ENCODE measurements around the gene SLC47A1. TPM values are rescaled to one million over a fixed set of nuclear protein-coding genes. Genes with fewer than 3 reads are reported as not detected.
"Not testable (repeated sequence)": the region's sequence is repeated elsewhere in the genome, so short reads cannot be mapped to it uniquely, and the experiment has no call there.

The SLC47A1 gene
- total RNA-seq, 4 donors from 2014 or later: 34.2 to 257 (median 133) TPM

DNA sequence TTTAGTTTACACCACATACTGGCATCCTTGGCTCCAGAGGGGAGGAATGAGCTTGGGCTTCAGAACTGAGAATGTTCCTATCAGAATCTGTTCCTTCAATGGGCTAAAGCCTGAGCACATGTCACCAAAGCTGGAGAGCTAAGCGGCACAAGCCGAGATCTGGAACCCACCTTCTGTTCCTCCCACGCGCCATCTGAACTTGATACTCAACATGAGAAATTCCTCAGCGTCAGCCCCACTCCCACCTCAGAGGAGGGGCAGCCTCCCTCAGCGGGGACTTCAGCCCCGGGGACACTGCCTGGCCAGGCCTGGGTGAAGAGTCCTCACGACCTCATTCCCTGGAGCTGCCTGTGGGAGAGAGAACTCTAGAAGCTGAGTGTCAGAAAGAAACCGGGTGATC is 22.8 kb upstream of the SLC47A1 start:
- Histone ChIP-seq H3K27me3 (peaks cover 0 to 4% (median 0%) of the 10 kb centered on the region in 3 donors), H3K9me3 (no peaks in the 10 kb centered on the region), H3K27ac (no peak overlapping the region), H3K36me3 (no peaks in the 10 kb centered on the region), H3K4me3 (no peak overlapping the region), H3K4me1 (peaks cover 3 to 5% of the 10 kb centered on the region in 2 donors)
- TF ChIP-seq, protein P1, sequence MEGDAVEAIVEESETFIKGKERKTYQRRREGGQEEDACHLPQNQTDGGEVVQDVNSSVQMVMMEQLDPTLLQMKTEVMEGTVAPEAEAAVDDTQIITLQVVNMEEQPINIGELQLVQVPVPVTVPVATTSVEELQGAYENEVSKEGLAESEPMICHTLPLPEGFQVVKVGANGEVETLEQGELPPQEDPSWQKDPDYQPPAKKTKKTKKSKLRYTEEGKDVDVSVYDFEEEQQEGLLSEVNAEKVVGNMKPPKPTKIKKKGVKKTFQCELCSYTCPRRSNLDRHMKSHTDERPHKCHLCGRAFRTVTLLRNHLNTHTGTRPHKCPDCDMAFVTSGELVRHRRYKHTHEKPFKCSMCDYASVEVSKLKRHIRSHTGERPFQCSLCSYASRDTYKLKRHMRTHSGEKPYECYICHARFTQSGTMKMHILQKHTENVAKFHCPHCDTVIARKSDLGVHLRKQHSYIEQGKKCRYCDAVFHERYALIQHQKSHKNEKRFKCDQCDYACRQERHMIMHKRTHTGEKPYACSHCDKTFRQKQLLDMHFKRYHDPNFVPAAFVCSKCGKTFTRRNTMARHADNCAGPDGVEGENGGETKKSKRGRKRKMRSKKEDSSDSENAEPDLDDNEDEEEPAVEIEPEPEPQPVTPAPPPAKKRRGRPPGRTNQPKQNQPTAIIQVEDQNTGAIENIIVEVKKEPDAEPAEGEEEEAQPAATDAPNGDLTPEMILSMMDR (IDR thresholded peaks at IDR 0.05 in 4 of 5, conservative IDR thresholded peaks at IDR 0.05 in 1 of 5): no peak
- TF ChIP-seq POLR2A (IDR thresholded peaks at IDR 0.05): no peak
- no peak for ATAC-seq
- DNase-seq: no peak
- intact Hi-C loops (cut with DNase I; ENCODE audit: low total_unique reads) (loop anchor here (5.0 kb wide), 1 partner anchor 241 kb away; no protein-coding TSS in a partner anchor), in situ Hi-C loops (cut with MboI; ENCODE audit: low sequenced_read_pairs in 4 of 4) (loop anchor here (5.0 to 25.0 kb wide), 3 partner anchors 126 to 256 kb away; partner anchors contain the start of gene ALDH3A2 (in 4 of the 4))

DNA sequence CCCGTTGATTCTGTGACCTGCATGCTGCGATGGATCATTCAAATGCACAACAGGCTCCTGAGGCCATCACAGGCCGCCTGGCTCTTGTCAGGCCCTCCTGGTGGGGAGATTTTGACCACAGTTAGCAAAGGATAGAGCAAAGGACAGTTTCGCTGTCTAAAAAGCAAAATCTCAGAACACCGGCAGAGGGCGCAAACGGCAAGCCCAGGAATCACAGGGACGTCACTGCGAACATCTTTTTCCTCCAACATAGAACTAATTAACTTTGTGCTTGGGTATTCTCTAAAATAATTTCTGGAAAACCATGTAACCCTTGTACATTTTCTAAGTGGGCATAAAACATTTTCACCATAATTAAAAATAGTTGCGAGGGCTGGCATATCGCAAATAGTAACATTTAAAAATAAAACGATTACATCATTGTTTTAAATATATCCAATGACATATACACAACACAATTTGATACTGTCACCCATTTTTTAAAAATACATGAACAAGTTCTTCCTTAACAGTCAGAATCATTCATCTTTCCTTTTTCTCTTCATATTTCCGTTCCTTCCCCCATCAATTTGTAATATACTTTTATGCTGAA is 19.7 kb upstream of the SLC47A1 start:
- no peaks in the 10 kb centered on the region for H3K36me3 ChIP-seq
- no peaks in the 10 kb centered on the region for H3K27me3 ChIP-seq
- ATAC-seq (peak; percentile 88 to 94), DNase-seq (peak in 1 of 2 donors; percentile 65)
- H3K4me1 ChIP-seq: peaks cover 3 to 5% of the 10 kb centered on the region in 2 donors
- peak overlapping the region; percentile 46 to 76 (median 62) for H3K27ac ChIP-seq
- no peak for TF ChIP-seq POLR2A (IDR thresholded peaks at IDR 0.05)
- TF ChIP-seq, protein P1 (IDR thresholded peaks at IDR 0.05 in 4 of 5, conservative IDR thresholded peaks at IDR 0.05 in 1 of 5): peak; percentile 90 to 94 (median 93)
- no peaks in the 10 kb centered on the region for H3K9me3 ChIP-seq
- in situ Hi-C loops (cut with MboI; ENCODE audit: low sequenced_read_pairs in 4 of 4): loop anchor here (5.0 to 25.0 kb wide), 3 partner anchors 123 to 253 kb away; partner anchors contain the start of gene ALDH3A2 (in 4 of the 4)
- peak overlapping the region in 2 of 4 donors; percentile 19 to 24 for H3K4me3 ChIP-seq
- intact Hi-C loops (cut with DNase I; ENCODE audit: low total_unique reads): loop anchor here (1.0 to 5.0 kb wide), 5 partner anchors 25 to 252 kb away; partner anchors contain the start of gene ALDH3A2

DNA sequence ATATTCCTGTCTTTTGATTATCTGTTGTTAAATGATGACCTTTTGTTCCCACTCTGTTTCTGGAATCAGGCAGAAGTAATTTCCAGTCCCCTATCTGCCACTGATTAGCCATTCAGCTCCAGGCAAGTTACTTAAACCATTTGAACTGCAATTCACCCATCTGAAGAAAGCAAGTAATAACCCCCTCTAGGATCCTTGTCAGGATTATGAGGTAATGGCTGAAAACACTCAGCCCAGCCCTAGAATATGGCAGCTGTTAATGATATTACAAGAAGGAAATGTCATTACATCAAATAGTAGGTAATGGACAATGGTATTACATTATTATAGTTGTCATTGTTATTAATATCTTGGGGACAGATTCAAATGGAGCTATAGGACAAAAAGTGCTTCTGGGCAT is 16.0 kb upstream of the SLC47A1 start:
- Histone ChIP-seq H3K27me3 (no peaks in the 10 kb centered on the region), H3K27ac (no peak overlapping the region), H3K4me1 (peaks cover 3 to 5% of the 10 kb centered on the region in 2 donors), H3K36me3 (no peaks in the 10 kb centered on the region), H3K4me3 (no peak overlapping the region), H3K9me3 (no peaks in the 10 kb centered on the region)
- DNase-seq (no peak), ATAC-seq (no peak)
- in situ Hi-C loops (cut with MboI; ENCODE audit: low sequenced_read_pairs in 4 of 4) (loop anchor here (10.0 to 25.0 kb wide), 2 partner anchors 120 to 127 kb away; partner anchors contain the start of gene ALDH3A2 (in 4 of the 4)), intact Hi-C loops (cut with DNase I; ENCODE audit: low total_unique reads) (no loop called here)
- TF ChIP-seq POLR2A (IDR thresholded peaks at IDR 0.05): no peak
- TF ChIP-seq, protein P1 (IDR thresholded peaks at IDR 0.05 in 4 of 5, conservative IDR thresholded peaks at IDR 0.05 in 1 of 5): no peak

DNA sequence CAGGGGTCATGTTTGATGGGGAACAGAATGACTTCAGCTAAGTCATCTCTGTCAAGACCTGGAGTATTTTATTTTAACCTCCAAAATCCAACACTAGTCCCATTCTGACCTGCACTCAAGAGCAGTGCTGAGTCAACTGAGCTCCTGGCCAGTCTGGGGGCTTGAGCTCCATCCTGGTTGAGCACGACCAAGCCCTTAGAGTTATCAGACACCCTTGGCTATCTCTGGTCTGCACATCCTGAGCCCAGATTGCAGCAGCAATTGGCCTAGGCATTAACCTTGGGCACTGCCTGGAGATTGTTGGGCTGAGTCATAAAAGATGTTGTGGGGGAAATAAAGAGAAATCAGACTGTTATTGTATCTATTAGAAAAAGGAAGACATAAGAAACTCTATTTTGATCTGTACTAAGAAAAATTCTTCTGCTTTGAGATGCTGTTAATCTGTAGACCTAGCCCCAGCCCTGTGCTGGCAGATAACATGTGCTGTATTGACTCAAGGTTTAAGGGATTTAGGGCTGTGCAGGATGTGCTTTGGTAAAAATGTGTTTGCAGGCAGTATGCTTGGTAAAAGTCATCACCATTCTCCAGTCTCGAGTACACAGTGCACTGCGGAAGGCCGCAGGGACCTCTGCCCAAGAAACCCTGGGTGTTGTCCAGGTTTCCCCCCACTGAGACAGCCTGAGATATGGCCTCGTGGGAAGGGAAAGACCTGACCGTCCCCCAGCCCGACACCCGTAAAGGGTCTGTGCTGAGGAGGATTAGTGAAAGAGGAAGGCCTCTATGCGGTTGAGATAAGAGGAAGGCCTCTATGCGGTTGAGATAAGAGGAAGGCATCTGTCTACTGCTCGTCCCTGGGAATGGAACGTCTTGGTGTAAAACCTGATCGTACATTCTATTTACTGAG is 14.0 kb upstream of the SLC47A1 start:
- H3K27ac ChIP-seq; H3K27me3 ChIP-seq; DNase-seq; intact Hi-C loops (cut with DNase I; ENCODE audit: low total_unique reads); ATAC-seq; H3K36me3 ChIP-seq; H3K9me3 ChIP-seq; H3K4me1 ChIP-seq; H3K4me3 ChIP-seq: not testable (repeated sequence)
- in situ Hi-C loops (cut with MboI; ENCODE audit: low sequenced_read_pairs in 4 of 4): loop anchor here (10.0 to 25.0 kb wide), 2 partner anchors 118 to 125 kb away; partner anchors contain the start of gene ALDH3A2 (in 4 of the 4)
